ENCODE measurements around the gene CCDC60. TPM values are rescaled to one million over a fixed set of nuclear protein-coding genes. Genes with fewer than 3 reads are reported as not detected.

The CCDC60 gene
- polyA plus RNA-seq, 1 experiment, result not detected

- POLR2A ChIA-PET, result no interaction called here
- TF ChIP-seq CTCF (IDR thresholded peaks at IDR 0.05; ENCODE audit: low read depth, low read length), result no peak
Measured at GRCh38 chr12:119475650-119476049, 141.1 kb downstream of the CCDC60 start.

DNA sequence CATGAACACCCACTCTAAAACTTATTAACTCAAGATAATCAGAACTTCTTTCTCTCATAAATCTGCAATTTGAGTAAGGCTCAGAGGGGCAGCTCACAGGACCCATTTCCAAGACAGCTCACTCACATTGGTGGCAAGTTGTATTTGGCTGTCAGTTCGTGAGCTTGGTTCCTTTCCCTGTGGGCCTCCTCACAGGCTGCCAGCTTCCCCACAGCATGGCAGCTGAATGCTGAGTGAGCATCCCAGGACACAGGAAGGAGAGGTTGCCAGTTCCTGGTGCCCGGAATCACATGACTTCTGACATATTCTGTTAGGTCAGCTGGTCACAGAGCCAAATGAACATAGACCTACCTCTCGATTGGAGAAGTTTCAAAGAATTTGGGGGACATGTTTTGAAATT lies 142.4 kb downstream of the CCDC60 start:
- ChIA-PET CTCF (no interaction called here), POLR2A (no interaction called here)
- H3K27me3 ChIP-seq (ENCODE audit: control insufficient read depth, insufficient read depth, low read length), result no peaks in the 10 kb centered on the region
- no peak for TF ChIP-seq CTCF (IDR thresholded peaks at IDR 0.05; ENCODE audit: low read depth, low read length)
- no peak overlapping the region for H3K4me3 ChIP-seq (ENCODE audit: low read depth, low read length)
- peaks cover 20% of the 10 kb centered on the region for H3K9me3 ChIP-seq (ENCODE audit: control insufficient read depth, insufficient read depth, low read length)
- H3K27ac ChIP-seq (ENCODE audit: low read depth, low read length), result no peak overlapping the region
- DNase-seq (ENCODE audit: low read depth, low spot score), result no peak

More at GRCh38 chr12:119475650-119476049, 141.1 kb downstream of the CCDC60 start:
- H3K4me3 ChIP-seq (ENCODE audit: low read depth, low read length), result no peak overlapping the region
- H3K27ac ChIP-seq (ENCODE audit: low read depth, low read length), result no peak overlapping the region
- CTCF ChIA-PET, result no interaction called here
- no peaks in the 10 kb centered on the region for H3K27me3 ChIP-seq (ENCODE audit: control insufficient read depth, insufficient read depth, low read length)
- H3K9me3 ChIP-seq (ENCODE audit: control insufficient read depth, insufficient read depth, low read length), result peaks cover 28% of the 10 kb centered on the region
- no peak for DNase-seq (ENCODE audit: low read depth, low spot score)

- no peaks in the 10 kb centered on the region for H3K27me3 ChIP-seq (ENCODE audit: control insufficient read depth, insufficient read depth, low read length)
- no peak overlapping the region for H3K4me3 ChIP-seq (ENCODE audit: low read depth, low read length)
- ChIA-PET CTCF (no interaction called here), POLR2A (no interaction called here)
- no peak for TF ChIP-seq CTCF (IDR thresholded peaks at IDR 0.05; ENCODE audit: low read depth, low read length)
- DNase-seq (ENCODE audit: low read depth, low spot score), result no peak
- H3K9me3 ChIP-seq (ENCODE audit: control insufficient read depth, insufficient read depth, low read length), result peaks cover 18% of the 10 kb centered on the region; the same call in 1 of the 2 replicates
- no peak overlapping the region for H3K27ac ChIP-seq (ENCODE audit: low read depth, low read length)
Measured at GRCh38 chr12:119479121-119479561, 144.6 kb downstream of the CCDC60 start.

DNA sequence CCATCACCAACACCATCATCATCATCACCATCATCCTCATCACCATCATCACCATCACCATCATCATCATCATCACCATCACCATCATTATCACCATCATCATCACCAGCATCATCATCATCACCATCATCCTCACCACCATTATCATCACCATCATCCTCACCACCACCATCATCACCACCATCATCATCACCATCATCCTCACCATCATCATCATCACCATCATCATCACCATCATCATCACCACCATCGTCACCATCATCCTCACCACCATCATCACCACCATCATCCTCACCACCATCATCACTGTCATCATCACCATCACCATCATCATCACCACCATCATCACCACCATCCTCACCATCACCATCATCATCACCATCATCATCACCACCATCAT lies 146.0 kb downstream of the CCDC60 start:
- Histone ChIP-seq H3K27ac (ENCODE audit: low read depth, low read length) (no peak overlapping the region), H3K27me3 (ENCODE audit: control insufficient read depth, insufficient read depth, low read length) (no peaks in the 10 kb centered on the region), H3K4me3 (ENCODE audit: low read depth, low read length) (no peak overlapping the region), H3K9me3 (ENCODE audit: control insufficient read depth, insufficient read depth, low read length) (peaks cover 30% of the 10 kb centered on the region)
- DNase-seq (ENCODE audit: low read depth, low spot score), result no peak
- ChIA-PET CTCF (no interaction called here), POLR2A (no interaction called here)
- TF ChIP-seq CTCF (IDR thresholded peaks at IDR 0.05; ENCODE audit: low read depth, low read length), result no peak

DNA sequence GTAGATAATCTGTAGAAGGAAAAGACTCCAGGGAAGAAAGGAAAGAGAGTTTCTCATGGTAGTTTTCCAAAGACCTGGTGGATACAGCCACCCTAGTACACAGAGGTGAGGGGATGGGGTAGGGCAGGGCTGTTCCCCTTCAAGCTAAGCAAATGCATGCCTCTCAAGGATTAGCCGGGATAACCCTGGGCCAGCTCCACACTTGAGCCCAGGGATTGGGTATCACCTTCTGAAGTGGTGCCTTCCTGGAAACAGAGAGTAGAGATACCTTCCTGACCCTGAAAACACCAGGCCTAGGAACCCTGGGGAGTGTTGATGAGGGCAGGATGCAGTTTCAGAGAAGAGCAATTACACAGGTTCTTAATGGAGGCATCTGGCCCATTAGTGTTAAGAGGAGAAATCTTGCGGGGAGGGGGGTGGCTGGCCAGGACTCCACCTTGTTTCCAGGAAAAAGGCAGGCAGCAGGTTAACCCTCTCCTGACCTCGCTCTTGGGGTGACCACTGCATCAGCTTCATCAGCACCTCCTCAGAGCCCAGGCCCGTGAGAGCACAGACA lies 152.1 kb downstream of the CCDC60 start:
- ChIA-PET POLR2A (no interaction called here), CTCF (no interaction called here)
- peaks cover 40% of the 10 kb centered on the region for H3K9me3 ChIP-seq (ENCODE audit: control insufficient read depth, insufficient read depth, low read length)
- no peaks in the 10 kb centered on the region for H3K27me3 ChIP-seq (ENCODE audit: control insufficient read depth, insufficient read depth, low read length)
- no peak for TF ChIP-seq CTCF (IDR thresholded peaks at IDR 0.05; ENCODE audit: low read depth, low read length)
- H3K27ac ChIP-seq (ENCODE audit: low read depth, low read length), result no peak overlapping the region
- no peak overlapping the region for H3K4me3 ChIP-seq (ENCODE audit: low read depth, low read length)
- DNase-seq (ENCODE audit: low read depth, low spot score), result no peak

Measured in AG04450 (cell line).